GM21390 (cell line): ENCODE results near the gene ERI3.

Experiments
- ATAC-seq: cut with Tn5 transposase; IDR thresholded peaks from one replicate; pipeline ENCODE4 v1.9.1; 2021; ENCODE audit not compliant: unreplicated experiment

ERI3 gene

GRCh38 chr1:44318097-44319088, 36.7 kb downstream of the ERI3 start:
- ATAC-seq = no peak

DNA sequence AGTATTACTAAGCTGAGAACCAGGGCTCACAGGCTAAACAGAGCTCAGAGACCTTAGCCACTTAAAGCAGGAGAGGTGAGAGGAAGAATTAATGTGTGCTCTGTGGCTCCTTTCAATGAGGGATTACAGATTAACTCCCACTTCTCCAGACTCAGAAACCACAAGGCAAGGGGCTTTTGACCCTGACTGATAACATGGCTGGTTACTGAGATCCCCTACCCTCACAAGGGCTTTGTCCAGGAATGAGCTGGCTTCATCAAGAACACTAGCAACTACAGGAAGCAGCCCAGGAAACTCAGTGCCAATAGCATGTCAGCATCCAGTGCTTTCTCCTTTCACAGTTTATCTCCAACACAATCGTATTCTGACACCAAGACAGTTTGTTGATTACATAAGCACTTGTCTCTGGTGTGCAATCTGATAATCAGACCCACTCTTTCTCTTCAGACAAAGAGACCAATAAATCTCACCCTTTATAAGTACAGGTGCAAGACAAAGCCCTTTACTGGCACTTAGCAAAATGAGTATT, 38.8 kb downstream of the ERI3 start:
- no peak for ATAC-seq

DNA sequence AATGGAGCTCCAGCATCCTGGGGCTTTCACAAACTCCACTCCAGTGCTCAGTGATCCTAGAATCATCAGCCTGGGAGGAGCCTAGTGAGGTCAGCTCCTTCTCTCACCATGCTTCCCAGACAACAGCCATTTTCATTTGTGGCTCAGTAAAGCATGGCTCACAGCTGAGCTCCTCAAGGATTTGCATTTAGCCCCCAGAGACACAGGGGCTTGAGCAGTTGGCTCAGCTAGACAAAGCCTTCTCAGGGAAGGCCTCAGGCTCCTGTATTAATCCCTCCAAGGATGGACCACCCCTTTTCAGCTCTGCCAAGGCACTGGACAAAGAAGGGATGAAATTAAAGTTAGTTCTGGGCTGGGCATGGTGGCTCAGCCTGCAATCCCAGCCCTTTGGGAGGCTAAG, 39.5 kb downstream of the ERI3 start:
- no peak for ATAC-seq

DNA sequence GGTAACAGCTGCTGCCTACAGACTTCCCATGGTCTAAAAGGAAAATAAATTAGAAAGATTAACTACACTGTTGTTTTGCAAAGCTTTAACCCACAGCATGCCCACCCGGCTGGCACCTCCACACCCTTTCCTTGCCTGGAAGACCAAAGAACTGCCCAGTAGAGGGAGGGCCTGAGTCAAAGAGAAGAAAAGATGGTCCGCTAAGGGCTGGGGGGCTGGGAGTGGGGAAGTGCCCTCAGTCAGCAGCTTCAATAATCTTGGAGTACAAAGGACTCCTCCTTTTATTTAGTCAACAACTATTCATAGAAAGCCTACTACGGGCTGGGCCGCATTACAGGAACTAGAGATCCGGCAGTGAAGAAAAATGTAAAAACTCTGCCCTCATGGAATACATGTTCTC, 40.6 kb downstream of the ERI3 start:
- ATAC-seq = no peak

DNA sequence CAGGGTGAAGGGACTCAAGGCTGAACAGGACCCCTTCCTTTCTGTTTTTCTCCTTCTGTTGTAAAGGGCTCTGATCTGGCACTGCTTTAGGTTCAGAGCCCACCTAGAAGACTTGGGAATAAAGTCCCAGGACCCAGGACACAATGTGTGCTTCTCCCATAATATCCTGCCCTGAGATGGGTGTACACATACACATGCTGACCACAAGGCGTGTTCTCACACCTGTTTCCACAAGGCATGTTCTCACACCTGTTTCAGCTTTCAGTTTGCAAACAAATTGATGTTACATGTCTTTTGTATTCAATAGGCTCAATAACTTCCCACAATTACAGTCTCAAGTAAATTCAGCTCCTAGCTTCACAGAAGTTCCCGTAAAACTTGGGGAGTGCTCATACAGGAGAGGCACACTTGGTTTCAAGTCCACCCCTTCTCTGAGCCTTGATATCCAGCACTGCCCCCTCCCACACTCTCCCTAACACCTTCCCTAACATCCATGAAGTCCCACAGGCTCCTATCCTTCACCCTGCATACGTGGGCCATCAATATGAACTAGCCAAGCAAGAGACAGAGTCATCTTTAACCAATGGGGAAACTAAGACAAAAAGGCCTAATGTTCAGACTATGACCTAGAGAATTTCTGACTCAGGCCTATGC, 41.7 kb downstream of the ERI3 start:
- no peak for ATAC-seq

DNA sequence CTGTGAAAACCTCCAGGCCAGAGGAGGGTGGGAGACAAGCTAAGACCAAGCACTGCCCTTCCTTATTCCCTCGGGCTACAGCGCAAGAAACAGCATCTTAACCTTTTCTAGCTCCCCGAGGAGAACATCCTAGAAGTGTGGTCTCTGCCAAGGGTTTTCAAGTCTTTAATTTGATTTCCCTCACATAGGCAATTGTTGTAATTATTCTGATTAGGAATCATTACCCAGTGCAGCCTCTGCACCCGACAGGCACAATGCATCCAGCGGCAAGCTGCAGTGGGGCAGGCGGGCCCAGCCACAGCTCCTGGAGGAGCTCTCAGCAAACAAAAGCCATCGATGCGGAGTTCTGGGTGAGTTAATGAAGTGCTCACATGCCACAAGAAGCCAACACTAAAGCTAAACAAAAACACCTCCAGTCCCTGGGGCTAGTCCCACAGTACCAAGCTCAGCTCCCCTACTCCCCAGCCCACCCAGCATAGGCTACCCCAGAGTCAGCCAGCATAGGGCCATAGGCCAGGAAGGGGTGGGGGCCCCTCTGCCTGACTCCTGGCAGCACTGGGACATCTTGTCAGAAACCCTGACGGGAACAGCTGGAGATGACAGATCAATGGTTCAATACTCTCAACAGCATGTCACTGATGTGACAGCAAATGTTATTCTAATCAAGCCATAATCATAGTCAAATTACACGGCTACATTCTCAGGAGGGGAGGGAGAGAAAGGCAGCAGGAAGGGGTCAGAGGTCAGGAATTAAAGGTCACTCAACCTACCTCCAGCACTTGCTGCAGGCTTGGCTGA, 42.5 kb downstream of the ERI3 start:
- ATAC-seq = no peak

- no peak for ATAC-seq
Measured at GRCh38 chr1:44310006-44310405, 45.1 kb downstream of the ERI3 start.

DNA sequence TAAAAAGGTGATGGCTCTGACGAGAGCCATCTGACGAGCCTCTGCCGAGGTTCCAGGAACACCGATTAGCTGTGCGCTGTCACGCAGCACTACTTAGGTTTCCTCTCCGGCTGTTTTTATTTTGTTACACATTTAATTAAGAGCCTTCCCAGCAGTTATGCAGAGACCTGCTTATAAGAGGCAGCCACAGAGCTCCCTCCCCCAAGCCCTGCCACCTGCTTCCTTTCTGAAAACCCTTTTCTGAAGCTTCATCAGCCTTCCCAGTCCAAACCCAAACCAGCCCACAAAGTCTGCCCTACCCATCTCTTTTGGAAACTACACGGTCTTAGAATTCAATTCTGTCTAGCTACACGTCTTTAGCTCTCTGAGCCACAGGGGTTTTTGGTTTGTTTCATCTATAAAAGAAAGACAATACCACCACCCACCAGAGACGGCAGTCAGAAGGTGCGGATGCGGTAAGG, 49.1 kb downstream of the ERI3 start:
- no peak for ATAC-seq

GRCh38 chr1:44303532-44303931, 51.5 kb downstream of the ERI3 start:
- no peak for ATAC-seq

DNA sequence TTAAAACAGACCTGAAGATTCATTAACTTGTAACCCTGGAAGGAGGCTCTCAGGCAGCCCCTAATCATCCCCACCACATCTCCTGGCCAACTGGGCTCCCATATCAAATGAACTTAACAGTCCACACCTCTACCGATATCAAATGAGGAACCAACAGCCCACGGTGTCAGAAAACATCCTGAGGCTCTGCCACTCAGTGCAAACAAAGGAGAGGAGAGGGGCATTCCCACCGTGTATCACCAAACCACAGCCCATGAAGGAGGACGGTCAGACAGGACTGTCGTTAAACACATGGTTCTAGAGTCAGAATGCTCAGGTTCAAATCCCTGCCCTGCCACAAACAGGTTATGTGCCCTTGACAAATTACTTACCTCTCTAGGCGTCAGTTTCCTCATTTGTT, 52.5 kb downstream of the ERI3 start:
- ATAC-seq = no peak

- ATAC-seq = no peak
Measured at GRCh38 chr1:44301442-44301841, 53.6 kb downstream of the ERI3 start.

- no peak for ATAC-seq
Measured at GRCh38 chr1:44300852-44301251, 54.2 kb downstream of the ERI3 start.

GRCh38 chr1:44297695-44298400, 57.2 kb downstream of the ERI3 start:
- no peak for ATAC-seq

DNA sequence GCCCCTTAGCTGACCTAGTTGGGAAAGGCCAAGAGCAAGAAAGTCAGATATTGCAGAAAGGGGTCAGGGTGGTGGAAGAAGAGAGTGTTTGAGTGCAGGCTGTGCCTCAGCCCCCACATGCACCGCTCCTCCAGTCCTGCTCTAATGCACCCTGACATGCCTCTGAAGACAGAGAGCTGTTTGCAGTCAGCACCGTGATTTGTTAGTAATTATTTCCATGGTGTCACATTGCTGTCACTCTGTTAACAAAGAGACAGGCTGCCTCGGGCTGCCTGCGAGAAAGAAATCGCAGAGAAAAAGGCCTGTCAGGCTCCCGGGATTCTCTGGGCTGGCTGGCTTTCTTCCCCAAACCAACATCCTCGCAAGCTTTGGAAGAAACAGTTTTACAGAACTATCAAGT, 58.3 kb downstream of the ERI3 start:
- ATAC-seq = no peak

GRCh38 chr1:44296086-44296485, 59.0 kb downstream of the ERI3 start:
- ATAC-seq = no peak

- no peak for ATAC-seq
Measured at GRCh38 chr1:44294588-44295007, 60.5 kb downstream of the ERI3 start.

GRCh38 chr1:44293761-44294315, 61.2 kb downstream of the ERI3 start:
- no peak for ATAC-seq

DNA sequence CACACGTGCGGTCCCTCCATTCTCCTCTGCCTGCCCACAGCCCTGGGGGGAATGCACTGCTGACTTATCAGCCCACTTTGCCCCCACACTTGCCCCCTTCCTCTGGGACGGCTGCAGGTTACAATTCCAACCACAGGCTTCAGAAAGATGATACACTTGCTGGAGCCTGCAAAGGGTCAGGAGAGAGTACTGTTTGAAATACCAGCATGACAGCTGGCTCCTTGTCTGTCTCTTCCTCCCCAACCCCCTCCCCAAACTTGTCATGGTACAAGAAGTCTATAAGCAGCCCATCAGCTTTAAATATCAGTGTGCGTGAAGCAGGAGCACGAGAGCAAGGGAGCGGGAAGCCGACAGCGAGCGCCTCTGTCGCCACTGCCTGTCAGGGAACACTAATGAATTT, 62.4 kb downstream of the ERI3 start:
- no peak for ATAC-seq

DNA sequence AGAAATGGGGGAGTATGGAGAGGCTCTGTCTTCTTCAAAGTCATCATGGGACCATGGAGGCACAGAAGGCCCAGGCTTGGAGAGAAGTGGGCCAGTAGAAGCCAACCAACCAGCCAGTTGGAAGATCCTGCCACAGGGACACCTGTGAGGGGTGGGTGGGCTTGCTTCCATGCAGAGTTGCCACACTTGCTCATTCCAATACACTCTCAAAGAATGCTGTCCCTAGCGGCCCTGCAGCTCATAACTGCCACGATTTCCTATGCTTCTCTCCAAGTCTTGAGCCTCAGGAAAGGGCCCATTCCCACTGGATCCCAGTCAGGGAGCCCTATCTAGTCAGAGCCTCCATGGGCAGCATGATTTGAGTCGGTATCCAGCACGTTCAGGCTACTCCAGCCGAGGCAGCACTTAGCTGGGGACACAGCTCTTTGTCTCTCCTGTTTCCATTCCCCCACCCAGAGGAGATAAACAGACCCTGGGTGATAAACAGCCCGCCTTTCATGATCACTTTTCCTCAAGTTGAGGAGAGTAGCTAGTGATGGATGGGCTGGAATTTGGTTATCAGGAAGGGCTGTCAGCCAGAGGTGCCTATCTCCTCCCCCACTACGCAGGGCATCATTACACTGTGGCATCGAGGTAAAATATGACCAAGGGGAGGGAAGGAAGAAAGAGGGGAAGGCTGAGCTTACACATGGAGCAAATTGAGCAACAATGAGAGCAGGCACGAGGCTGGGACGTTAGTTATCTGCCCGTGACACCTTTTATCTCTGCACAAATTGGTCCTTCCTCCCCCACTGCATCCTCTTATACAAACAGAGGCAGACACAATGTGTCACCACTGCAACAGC, 64.6 kb downstream of the ERI3 start:
- no peak for ATAC-seq
